IMR-90 (cell line): ENCODE data around the gene AP1S2. TPM values are rescaled to one million over a fixed set of nuclear protein-coding genes. Genes with fewer than 3 reads are reported as not detected.
"Not testable (repeated sequence)": the region's sequence is repeated elsewhere in the genome, so short reads cannot be mapped to it uniquely, and the experiment has no call there.

ENCODE experiments used
- ATAC-seq: fragments of 200-7000 bp; cut with Tn5 transposase; 2 replicates; pipeline ENCODE4 v1.9.1; 2020; ENCODE audit warnings: low read depth, mild to moderate bottlenecking, moderate library complexity
- BruUV-seq: library from RNA; stranded (reverse); fragments of 400-500 nt; replicated peaks from 2 replicates; lab custom pipeline; 2021; lab: Mats Ljungman, UMichigan
- CTCF ChIA-PET: fragments of 300-600 bp; formaldehyde crosslinking; extraction: SDS; loops from one replicate; lab custom pipeline; 2021; ENCODE audit warnings: antibody characterized with exemption; lab: Yijun Ruan, JAX
- POLR2A ChIA-PET: fragments of 300-600 bp; sonication (Branson Sonifier 250); formaldehyde crosslinking; loops from one replicate; lab custom pipeline; 2022; ENCODE audit warnings: antibody characterized with exemption; ENCODE audit not compliant: unreplicated experiment; lab: Charles Lee
- DNase-seq: peaks from one replicate; pipeline ENCODE4 v3.0.0; 2013
- H2AFZ ChIP-seq: replicated peaks from 2 replicates; pipeline ENCODE3; 2013; ENCODE audit warnings: low read length, mild to moderate bottlenecking; ENCODE audit not compliant: poor library complexity
- H2AK5ac ChIP-seq: 2 replicates; pipeline ENCODE4 v1.6.1; 2013; ENCODE audit warnings: low read depth, low read length, inconsistent platforms
- H2AK9ac ChIP-seq: replicated peaks from 2 replicates; pipeline ENCODE3; 2013; ENCODE audit warnings: mild to moderate bottlenecking, low read depth, low read length, moderate library complexity; ENCODE audit not compliant: poor library complexity
- H2BK120ac ChIP-seq: 2 replicates; pipeline ENCODE4 v1.6.1; 2013; ENCODE audit warnings: low read depth, low read length, inconsistent platforms
- H2BK15ac ChIP-seq: 3 replicates; pipeline ENCODE4 v1.6.1; 2013; ENCODE audit warnings: low read depth, low read length, inconsistent platforms
- H2BK20ac ChIP-seq: 2 replicates; pipeline ENCODE4 v1.6.1; 2013; ENCODE audit warnings: low read depth, mild to moderate bottlenecking, inconsistent platforms, low read length, moderate library complexity
- H2BK5ac ChIP-seq: 2 replicates; pipeline ENCODE4 v1.6.1; 2013; ENCODE audit warnings: mild to moderate bottlenecking, low read depth, low read length, inconsistent platforms; ENCODE audit not compliant: poor library complexity, severe bottlenecking
- H3K14ac ChIP-seq: replicated peaks from 2 replicates; pipeline ENCODE4 v1.6.1; 2013; ENCODE audit warnings: low read depth, low read length, inconsistent platforms
- H3K18ac ChIP-seq: 2 replicates; pipeline ENCODE4 v1.6.1; 2013; ENCODE audit warnings: low read depth, low read length, control low read depth
- H3K23ac ChIP-seq: 2 replicates; pipeline ENCODE4 v1.6.1; 2013; ENCODE audit warnings: low read depth, low read length, inconsistent platforms
- H3K27ac ChIP-seq: 2 replicates; pipeline ENCODE4 v1.5.1; 2013; ENCODE audit warnings: mild to moderate bottlenecking, control low read depth, low read length; ENCODE audit not compliant: insufficient read depth
- H3K27me3 ChIP-seq: 2 replicates; pipeline ENCODE4 v1.6.1; 2013; ENCODE audit warnings: low read length; ENCODE audit not compliant: control insufficient read depth, insufficient read depth
- H3K36me3 ChIP-seq: 2 replicates; pipeline ENCODE4 v1.6.1; 2013; ENCODE audit warnings: low read length, mixed read lengths; ENCODE audit not compliant: control insufficient read depth, insufficient read depth
- H3K4ac ChIP-seq: 2 replicates; pipeline ENCODE4 v1.6.1; 2013; ENCODE audit warnings: low read depth, low read length, inconsistent platforms
- H3K4me1 ChIP-seq: 2 replicates; pipeline ENCODE4 v1.6.1; 2013; ENCODE audit warnings: low read length, mixed read lengths; ENCODE audit not compliant: control insufficient read depth, insufficient read depth
- H3K4me2 ChIP-seq: 2 replicates; pipeline ENCODE4 v1.6.1; 2013; ENCODE audit warnings: low read depth, mild to moderate bottlenecking, control low read depth, low read length, moderate library complexity
- H3K4me3 ChIP-seq: 2 replicates; pipeline ENCODE4 v1.5.1; 2013; ENCODE audit warnings: low read depth, mild to moderate bottlenecking, control low read depth, low read length, moderate library complexity; ENCODE audit not compliant: insufficient read depth
- H3K56ac ChIP-seq: 2 replicates; pipeline ENCODE4 v1.6.1; 2013; ENCODE audit warnings: low read length, inconsistent platforms; ENCODE audit not compliant: insufficient read depth; ENCODE audit errors: extremely low read depth
- H3K79me1 ChIP-seq, 2 experiments: 2 replicates each; pipeline ENCODE4 v1.6.1; 2013; ENCODE audit warnings: low read length in 2 of 2, inconsistent platforms in 1 of 2, low read depth in 1 of 2
- H3K9ac ChIP-seq: 2 replicates; pipeline ENCODE4 v1.6.1; 2013; ENCODE audit warnings: low read depth, low read length, control low read depth
- H3K9me1 ChIP-seq: 2 replicates; pipeline ENCODE4 v1.6.1; 2013; ENCODE audit warnings: low read length, inconsistent platforms; ENCODE audit not compliant: insufficient read depth
- H3K9me3 ChIP-seq: 2 replicates; pipeline ENCODE4 v1.6.1; 2013; ENCODE audit warnings: low read length; ENCODE audit not compliant: control insufficient read depth, insufficient read depth
- H4K20me1 ChIP-seq: 2 replicates; pipeline ENCODE4 v1.6.1; 2013; ENCODE audit warnings: low read length, inconsistent platforms; ENCODE audit not compliant: insufficient read depth
- H4K5ac ChIP-seq: 2 replicates; pipeline ENCODE4 v1.6.1; 2013; ENCODE audit warnings: mild to moderate bottlenecking, low read depth, low read length, control low read depth
- H4K8ac ChIP-seq, 2 experiments: 2 replicates each; pipeline ENCODE4 v1.6.1; 2013; ENCODE audit warnings: low read depth in 2 of 2, low read length in 2 of 2, control low read depth in 1 of 2, inconsistent platforms in 1 of 2
- H4K91ac ChIP-seq: 2 replicates; pipeline ENCODE4 v1.6.1; 2013; ENCODE audit warnings: low read depth, low read length, inconsistent platforms; ENCODE audit not compliant: insufficient read depth
- MAFK ChIP-seq: IDR thresholded peaks from 2 replicates; pipeline ENCODE4 v1.6.1; 2012; ENCODE audit warnings: low read depth, low read length, improper control_type of control experiment
- NFE2L2 ChIP-seq: fragments of 150-350 bp; IDR thresholded peaks from 2 replicates; pipeline ENCODE4 v1.6.1; 2016; ENCODE audit warnings: low read depth, mild to moderate bottlenecking, low read length
- WGBS, 2 experiments: methylation state at CpG; one replicate each; pipeline versions ENCODE4 v1.1.5 to v1.1.7; 2013; ENCODE audit warnings: missing lambda C conversion rate in 2 of 2; ENCODE audit not compliant: insufficient read length in 1 of 2; ENCODE audit errors: extremely low coverage in 2 of 2; 5-methylcytosine and 5-hydroxymethylcytosine counted together
- dilution Hi-C: fragments of 300-500 bp; cut with HindIII; formaldehyde crosslinking; loops from one replicate; pipeline ENCODE4 v1.14.3; 2018; ENCODE audit warnings: low sequenced_read_pairs; ENCODE audit not compliant: unreplicated experiment
- in situ Hi-C: fragments of 300-500 bp; cut with MboI; formaldehyde crosslinking; loops from 3 replicates; pipeline ENCODE4 v1.14.3; 2019; ENCODE audit warnings: low sequenced_read_pairs, inconsistent platforms, mixed read lengths
- intact Hi-C: fragments of 100-400 bp; cut with micrococcal nuclease; formaldehyde crosslinking; loops from 2 replicates; pipeline ENCODE4 v1.10.0; 2022
- polyA plus RNA-seq, 3 experiments: library from polyadenylated mRNA; depleted of rRNA; stranded (reverse); fragments of >200 nt; gene quantifications; 2 replicates each; pipeline ENCODE4 v1.2.3, GENCODE V29; 2012; ENCODE audit warnings: low replicate concordance in 1 of 3
- total RNA-seq: library from RNA; depleted of rRNA; stranded (reverse); fragments of >200 nt; gene quantifications from 2 replicates; pipeline ENCODE4 v1.2.3, GENCODE V29; 2012

Gene AP1S2
- total and polyA plus RNA-seq, 2 of the 4 experiments (the other 2 are of a cell fraction), result 28.3 to 46.5 TPM

GRCh38 chrX:15834827-15835595, 19.6 kb downstream of the AP1S2 start (continued):
- TF ChIP-seq MAFK, result no peak

DNA sequence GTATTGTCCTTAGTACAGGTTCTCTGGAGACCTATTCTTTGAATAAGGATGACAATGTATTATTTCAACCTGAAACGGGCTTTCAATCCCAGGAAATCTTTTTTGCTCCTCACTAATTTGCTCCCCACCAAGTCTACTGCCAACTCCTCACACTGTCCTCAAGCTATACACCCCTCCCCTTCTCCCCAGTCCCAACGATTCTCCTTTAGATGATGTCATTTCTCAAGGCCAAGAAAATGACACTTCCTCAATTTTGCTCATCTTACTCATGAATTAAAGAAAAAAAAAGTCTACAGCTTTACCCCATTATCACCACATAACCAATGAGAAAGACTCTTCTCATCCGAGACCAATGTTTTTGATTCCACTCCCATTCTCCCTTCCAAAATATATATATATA, 20.6 kb downstream of the AP1S2 start:
- no peaks in the 10 kb centered on the region for H3K9me3 ChIP-seq
- H4K8ac ChIP-seq, result no peak overlapping the region
- dilution Hi-C loops, result no loop called here
- no peak overlapping the region for H2BK5ac ChIP-seq
- TF ChIP-seq NFE2L2, result no peak
- no peak overlapping the region for H3K27ac ChIP-seq
- H3K18ac ChIP-seq, result no peak overlapping the region
- no peak overlapping the region for H2AK5ac ChIP-seq
- H2AFZ ChIP-seq, result no peak overlapping the region
- no peaks in the 10 kb centered on the region; the same call in 1 of the 2 replicates for H3K36me3 ChIP-seq
- no peak overlapping the region for H3K4me3 ChIP-seq
- no peak overlapping the region for H3K56ac ChIP-seq
- intact Hi-C loops, result no loop called here
- ChIA-PET POLR2A (no interaction called here), CTCF (no interaction called here)
- no peak overlapping the region for H2AK9ac ChIP-seq
- H3K9ac ChIP-seq, result no peak overlapping the region
- no peak overlapping the region for H4K5ac ChIP-seq
- no peak overlapping the region for H3K23ac ChIP-seq
- no peak overlapping the region for H3K4ac ChIP-seq
- DNase-seq (no peak), ATAC-seq (no peak)
- no peaks in the 10 kb centered on the region for H3K9me1 ChIP-seq
- no peaks in the 10 kb centered on the region for H4K20me1 ChIP-seq
- in situ Hi-C loops, result no loop called here
- no TSS peak for BruUV-seq
- H2BK120ac ChIP-seq, result no peak overlapping the region
- peaks cover 4% of the 10 kb centered on the region; the same call in 1 of the 2 replicates for H3K4me1 ChIP-seq
- H2BK20ac ChIP-seq, result no peak overlapping the region
- H3K79me1 ChIP-seq, result peaks cover 3 to 6% of the 10 kb centered on the region in 2 experiments; a peak in 3 of 4 replicates
- H2BK15ac ChIP-seq, result no peak overlapping the region; the same call in 2 of the 3 replicates
- no peaks in the 10 kb centered on the region for H3K27me3 ChIP-seq
- 0% methylated on average over 1 of the region's 3 CpGs; no CpG with 5 or more reads in 1 of the 2 experiments for WGBS, 2 experiments
- no peak overlapping the region for H3K4me2 ChIP-seq
- H4K91ac ChIP-seq, result no peak overlapping the region
- no peak overlapping the region for H3K14ac ChIP-seq

DNA sequence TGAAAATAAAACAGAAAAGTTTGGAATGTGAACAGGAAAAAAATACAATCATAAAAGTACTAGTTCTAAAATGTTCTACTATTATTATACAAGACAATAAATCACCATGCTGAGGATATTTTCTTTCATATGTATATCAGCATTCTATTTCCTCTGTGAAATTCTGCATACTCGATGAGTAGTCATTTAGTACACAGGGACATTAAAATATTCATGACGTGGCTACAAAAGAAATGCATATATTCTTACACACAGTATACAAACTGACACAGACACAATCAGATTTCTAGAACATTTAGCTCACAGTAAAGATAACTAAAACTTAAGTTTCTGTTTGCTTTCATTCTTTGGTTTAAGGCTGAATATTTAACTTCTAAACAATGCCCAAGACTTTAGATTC, 23.3 kb downstream of the AP1S2 start:
- CTCF ChIA-PET, H4K20me1 ChIP-seq, DNase-seq, intact Hi-C loops, BruUV-seq, dilution Hi-C loops, in situ Hi-C loops, H3K9me3 ChIP-seq, H2AK9ac ChIP-seq, H2AFZ ChIP-seq, H4K5ac ChIP-seq, H4K8ac ChIP-seq, H3K4me1 ChIP-seq, H3K4me3 ChIP-seq, H3K9me1 ChIP-seq, H3K27me3 ChIP-seq, H3K4me2 ChIP-seq, POLR2A ChIA-PET, H3K36me3 ChIP-seq, H3K14ac ChIP-seq, H2BK120ac ChIP-seq, H3K4ac ChIP-seq, H3K23ac ChIP-seq, H2BK15ac ChIP-seq, H3K9ac ChIP-seq, H3K18ac ChIP-seq, H2BK5ac ChIP-seq, H3K27ac ChIP-seq, H2BK20ac ChIP-seq, H2AK5ac ChIP-seq, H4K91ac ChIP-seq, H3K56ac ChIP-seq: not testable (repeated sequence)
- no CpG with 5 or more reads among the region's 2 CpGs for WGBS, 2 experiments
- H3K79me1 ChIP-seq, result peaks cover 3 to 13% of the 10 kb centered on the region in 2 experiments; a peak in 2 of 4 replicates
- peak; percentile 39; the same call in 1 of the 2 replicates for ATAC-seq
